Activated T-helper 1 cell treated with Interleukin-2 at 50 U/mL for 16 hours (primary cell): ENCODE data around the gene RAB10.
"Not testable (repeated sequence)": the region's sequence is repeated elsewhere in the genome, so short reads cannot be mapped to it uniquely, and the experiment has no call there.

Source experiments
- DNase-seq: peaks from one replicate; pipeline ENCODE4 v3.0.0-alpha.2; 2020; ENCODE audit warnings: low read depth

Gene RAB10

DNA sequence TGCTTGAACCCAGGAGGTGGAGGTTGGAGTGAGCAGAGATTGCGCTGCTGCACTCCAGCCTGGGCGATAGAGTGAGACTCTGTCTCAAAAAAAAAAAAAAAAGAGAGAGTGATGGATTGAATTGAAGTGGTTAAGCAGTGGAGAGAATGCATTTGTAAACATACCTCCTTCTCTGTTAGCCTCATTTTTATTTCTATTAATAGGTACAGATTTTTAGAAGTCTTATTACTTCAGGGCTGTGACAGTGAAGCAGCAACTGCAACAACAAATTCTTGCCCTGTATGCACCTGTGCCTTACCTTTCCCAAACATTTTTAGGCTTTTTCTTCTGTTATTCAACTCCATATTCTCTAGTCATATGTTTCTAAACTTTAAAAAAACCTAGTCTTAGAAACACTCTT is 55.5 kb downstream of the RAB10 start:
- DNase-seq = no peak

DNA sequence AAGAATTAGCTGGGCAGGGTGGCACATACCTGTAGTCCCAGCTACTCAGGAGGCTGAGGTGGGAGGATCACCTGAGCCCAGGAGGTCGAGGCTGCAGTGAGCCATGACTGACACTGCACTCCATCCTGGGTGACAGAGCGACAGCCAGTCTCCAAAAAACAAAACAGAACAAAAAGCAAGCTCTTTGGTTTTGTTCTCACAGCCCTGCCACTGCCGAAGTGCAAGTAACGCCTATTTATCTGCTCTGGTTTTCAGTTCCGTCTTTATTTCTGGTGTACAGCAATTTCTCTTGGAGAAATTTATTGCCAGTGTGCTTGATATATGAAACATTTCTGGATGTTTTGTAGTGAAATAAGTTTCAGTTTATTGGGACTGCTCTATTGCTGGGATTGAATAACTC is 61.9 kb downstream of the RAB10 start:
- no peak for DNase-seq

DNA sequence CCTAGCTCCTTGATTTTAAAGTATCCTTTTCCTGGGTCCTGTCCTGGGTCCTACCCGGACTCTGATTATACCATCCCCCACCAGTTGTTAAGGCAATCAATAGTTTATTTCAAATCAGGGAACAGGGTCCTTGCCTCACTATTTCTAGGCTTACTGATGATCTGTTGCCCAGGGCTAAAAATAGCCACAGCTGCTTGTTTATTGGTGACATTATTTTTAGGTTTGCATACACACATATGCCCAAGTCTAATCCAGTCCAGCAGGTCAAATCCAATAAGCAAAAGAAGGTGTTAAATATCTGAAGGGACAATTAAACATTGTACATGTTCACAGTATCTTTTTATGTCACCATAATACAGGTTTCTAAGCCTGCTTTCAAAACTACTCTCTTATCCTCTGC is 66.0 kb downstream of the RAB10 start:
- no peak for DNase-seq

DNA sequence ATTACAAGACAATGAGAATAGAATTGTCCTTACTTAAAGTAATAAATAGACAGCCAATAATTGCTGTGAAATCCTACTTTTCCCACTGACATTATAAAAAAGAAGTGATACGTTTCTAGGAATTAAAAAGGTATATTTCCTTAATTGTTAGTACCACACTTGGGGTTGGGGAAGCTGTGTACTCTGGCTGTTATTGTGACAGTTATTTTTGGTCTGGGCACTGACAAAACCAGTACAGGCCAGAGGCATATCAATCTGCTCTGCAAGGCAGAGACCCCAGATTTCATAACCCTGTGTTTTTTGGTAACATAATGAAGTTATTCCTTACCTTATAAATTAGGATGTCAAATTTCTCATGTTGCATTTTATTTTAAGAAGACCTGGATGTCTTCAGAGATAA is 66.5 kb downstream of the RAB10 start:
- no peak for DNase-seq

DNA sequence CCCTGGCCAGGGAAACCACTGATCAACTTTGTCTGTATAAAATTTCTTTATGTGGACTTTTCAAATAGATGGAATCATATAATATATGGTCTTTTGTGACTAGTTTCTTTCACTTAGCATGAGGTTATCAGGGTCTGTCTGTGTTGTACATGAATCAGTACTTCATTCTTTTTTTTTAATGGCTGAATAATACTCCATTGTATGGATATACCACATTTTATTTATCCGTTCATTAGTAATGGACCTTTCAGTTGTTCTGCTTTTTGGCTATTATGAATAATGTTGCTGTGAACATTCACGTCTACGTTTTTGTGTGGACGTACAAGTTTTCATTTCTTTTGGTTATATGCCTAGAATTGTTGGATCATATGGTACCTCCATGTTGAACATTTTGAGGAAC is 69.9 kb downstream of the RAB10 start:
- no peak for DNase-seq

DNA sequence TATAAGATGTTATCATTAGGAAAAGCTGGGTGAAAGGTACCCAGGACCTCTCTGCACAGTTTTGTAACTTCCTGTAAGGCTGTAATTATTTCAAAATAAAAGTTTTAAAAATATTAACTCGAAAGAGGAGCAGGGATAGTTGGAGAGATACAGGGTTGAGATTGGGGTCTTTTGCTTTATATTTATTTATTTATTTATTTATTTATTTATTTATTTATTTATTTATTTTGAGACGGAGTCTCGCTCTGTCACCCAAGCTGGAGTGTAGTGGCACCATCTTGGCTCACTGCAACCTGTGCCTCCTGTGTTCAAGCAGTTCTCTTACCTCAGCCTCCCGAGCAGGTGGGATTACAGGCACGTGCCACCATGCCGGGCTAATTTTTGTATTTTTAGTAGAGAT is 74.8 kb downstream of the RAB10 start:
- DNase-seq = not testable (repeated sequence)

DNA sequence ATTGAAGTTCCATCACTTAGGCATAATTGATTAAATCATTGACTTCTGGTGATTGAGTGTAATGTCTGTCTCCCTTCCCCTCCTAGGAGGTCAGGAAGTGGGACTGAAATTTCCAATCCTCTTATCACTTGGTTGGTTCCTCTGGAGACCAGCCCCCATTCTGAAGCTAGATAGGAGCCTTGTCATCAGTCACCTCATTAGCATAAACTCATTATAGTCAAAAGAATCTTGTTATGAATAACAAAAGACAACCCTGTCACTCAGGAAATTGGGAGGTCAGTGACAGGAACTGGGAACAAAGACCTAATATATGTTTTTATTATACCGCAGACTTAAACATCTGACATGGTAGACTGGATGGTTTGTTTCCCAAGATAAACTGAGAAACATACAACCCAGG is 78.3 kb downstream of the RAB10 start:
- no peak for DNase-seq

DNA sequence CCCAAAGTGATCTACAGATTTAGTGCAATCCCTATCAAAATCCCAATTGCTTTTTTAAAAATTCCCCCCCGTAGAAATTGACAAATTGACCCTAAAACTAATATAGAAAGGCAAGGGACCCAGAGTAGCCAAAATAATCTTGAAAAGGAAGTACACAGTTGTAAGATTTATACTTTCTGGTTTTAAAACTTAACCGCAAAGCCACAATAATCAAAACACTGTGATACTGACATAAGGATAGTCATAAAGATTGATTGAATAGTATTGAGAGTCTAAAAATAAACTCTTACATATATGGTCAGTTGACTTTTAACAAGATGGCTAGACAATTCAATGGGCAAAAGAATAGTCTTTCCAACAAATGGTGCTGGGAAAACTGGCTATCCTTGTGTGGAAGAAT is 80.3 kb downstream of the RAB10 start:
- no peak for DNase-seq

DNA sequence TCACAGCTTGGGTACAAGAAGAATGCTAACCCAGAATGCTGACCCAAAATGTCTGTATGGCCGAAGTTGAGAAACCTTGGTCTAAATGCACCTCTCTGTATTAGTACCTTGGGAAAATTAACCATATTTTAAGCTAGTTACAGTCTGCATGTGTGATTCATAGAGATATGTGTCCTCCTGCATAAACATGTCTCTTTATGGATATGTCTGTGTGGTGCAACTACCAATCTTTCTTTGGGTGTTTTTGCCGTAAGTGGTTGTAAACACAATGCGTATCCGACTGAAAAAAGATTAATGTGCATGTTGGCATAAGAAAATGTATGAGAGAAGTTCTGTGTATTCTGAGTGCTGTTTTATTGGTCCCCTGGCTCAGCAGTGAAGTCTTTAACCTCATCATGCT is 84.8 kb downstream of the RAB10 start:
- no peak for DNase-seq

DNA sequence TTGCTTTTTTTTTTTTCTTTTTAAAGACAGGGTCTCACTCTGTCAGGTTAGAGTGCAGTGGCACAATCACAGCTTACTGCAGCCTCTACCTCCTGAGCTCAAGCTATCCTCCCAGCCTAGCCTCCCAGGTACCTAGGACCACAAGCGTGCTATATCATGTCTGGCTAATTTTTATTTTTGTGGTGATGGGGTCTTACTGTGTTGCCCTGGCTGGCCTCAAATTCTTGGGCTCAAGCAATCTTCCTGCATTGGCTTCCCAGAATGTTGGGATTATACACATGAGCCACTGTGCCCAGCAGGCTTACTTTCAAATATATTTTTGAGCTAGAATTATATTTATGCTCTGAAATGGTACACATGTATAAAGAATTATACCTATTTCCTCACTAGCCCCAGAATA is 85.6 kb downstream of the RAB10 start:
- no peak for DNase-seq

DNA sequence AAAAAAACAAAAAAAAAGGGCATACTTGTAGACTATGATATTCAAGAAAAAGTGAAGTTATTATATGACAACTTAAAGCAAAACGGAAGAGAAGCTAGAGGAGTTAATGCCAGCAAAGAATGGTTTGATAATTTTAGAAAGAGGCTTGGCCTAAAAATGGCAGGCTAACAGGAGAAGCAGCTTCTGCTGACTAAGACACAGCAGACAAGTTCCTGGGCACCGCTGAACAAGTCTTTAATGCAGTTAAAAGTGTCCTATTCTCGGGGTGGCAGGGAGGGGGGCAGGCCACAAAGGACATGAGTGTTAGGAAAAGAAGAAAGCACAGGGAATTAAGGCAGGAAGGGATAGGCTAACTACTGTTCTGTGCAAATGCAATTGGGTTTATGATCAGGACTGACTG is 88.7 kb downstream of the RAB10 start:
- no peak for DNase-seq

DNA sequence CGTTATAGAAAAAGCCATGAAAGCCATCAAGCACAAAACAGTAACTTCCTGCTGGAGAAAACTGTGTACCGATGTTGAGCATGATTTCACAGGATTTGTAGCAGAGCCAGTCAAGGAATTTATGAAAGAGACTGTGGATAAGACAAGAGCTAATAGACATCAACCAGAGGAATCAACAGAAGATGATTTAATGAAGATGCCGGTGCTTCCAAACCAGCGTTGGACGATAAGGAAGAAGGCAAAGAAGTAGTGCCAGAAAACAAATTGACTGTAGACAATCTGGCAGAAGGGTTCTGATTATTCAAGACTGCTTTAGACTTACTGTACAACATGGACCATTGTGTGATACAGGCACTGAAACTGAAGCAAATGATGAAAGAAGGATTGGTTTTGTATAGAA is 89.5 kb downstream of the RAB10 start:
- DNase-seq = no peak

DNA sequence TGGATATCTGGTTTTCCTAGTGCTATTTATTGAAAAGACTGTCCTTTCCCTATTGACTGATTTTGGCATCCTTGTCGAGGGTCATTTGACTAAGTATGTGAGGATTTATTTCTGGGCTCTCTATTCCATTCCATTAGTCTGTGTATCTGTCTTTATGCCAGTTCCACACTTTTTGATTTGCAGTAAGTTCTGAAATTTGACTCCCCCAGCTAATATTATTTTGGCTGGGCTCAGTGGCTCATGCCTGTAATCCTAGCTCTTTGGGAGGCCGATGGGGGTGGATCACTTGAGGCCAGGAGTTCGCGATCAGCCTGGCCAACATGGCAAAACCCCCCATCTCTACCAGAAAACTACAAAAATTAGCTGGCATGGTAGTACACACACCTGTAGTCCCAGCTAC is 92.2 kb downstream of the RAB10 start:
- DNase-seq = no peak

DNA sequence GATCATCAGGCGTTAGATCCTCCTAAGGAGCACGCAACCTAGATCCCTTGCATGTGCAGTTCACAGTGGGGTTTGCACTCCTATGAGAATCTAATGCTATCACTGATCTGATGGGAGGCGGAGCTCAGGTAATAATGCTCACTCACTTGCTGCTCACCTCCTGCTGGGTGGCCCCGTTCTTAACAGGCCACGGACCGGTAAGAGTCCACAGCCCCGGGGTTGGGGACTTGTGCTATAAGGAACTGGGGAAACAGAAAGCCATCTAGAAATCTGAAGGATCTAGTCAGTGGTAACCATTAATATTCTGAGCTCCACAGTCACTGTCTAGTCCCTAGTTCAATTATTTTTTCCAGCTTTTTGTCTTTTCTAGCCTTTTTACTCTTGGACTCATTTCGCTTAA is 94.3 kb downstream of the RAB10 start:
- DNase-seq = no peak

DNA sequence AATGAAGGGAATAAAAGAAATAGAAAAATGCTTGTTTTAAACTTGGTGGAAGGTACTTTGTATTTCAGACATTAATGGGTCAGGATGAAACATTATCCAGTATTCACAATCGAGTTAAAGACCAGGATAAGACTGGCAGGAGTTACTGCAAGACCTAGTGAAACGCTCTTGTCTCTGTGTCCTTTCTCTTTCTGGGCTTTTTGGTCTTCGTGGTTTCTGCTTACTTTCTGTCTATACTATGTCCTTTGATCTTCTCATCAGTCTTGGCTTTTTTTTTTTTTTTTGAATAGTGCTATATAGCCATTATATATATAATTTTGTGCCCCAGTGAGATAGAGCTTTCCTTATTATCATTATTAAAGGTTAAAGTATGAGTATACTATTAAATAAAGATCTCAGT is 96.9 kb downstream of the RAB10 start:
- no peak for DNase-seq

DNA sequence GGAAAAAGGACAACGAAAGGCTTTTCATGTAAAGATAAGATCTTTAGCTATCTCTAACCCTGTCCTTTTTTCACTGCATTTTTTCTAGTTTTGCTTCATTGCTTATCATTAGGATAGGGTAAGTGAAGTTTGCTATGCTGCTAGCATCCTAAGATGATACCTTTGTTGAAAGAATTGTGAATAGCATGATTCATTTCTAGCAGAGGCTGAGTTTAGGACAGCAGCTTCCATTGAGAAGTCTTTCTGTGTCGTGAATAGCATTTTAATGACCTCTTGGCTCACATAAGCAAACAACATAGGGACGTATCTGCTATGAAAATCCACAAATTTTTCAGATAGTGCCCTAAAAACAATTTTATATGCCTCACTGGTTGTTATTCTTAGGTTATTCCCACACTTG is 102.6 kb downstream of the RAB10 start:
- DNase-seq = no peak

DNA sequence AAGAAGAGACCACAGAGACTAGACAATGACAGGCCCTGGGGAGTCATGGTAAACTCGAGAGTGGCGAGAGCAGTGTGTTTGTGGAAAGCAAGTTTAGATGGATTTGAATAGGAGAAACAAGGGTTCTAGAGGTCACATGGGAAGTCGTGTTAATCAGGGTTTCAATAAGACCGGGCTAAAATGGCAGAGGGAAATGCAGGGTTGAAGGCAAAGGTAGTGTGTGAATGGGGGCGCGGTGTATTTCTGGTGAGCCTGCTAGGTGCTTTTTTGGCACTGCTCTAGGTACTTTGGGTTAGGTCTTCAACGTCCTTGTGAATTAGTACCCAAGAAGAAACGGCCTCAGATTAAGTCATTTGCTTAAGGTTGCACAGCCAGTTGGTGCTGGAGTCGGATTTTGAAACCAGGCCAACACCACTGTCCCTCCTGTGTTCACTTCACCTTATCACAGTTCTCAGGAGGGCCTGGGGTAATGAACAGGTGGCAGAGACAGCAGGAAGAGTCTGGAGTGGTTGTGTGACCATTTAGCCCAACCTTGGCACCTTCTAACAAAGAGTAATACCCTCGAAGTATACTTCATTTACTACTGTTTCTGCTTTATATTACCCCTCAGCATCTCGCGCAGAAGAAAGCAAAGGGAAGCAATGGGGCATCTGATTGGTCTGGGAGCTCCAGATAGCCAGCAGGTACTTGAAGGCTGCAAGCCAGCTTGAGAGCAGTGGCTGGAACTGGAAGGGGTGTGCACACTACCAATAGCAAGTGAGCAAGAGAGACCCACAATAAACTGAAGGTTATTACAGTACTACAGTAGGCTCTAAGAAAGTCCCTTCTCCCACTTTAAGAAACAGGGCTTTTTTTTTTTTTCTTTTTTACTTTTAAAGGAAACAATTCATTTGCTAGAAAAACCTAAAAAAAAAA is 105.6 kb downstream of the RAB10 start:
- DNase-seq = no peak

DNA sequence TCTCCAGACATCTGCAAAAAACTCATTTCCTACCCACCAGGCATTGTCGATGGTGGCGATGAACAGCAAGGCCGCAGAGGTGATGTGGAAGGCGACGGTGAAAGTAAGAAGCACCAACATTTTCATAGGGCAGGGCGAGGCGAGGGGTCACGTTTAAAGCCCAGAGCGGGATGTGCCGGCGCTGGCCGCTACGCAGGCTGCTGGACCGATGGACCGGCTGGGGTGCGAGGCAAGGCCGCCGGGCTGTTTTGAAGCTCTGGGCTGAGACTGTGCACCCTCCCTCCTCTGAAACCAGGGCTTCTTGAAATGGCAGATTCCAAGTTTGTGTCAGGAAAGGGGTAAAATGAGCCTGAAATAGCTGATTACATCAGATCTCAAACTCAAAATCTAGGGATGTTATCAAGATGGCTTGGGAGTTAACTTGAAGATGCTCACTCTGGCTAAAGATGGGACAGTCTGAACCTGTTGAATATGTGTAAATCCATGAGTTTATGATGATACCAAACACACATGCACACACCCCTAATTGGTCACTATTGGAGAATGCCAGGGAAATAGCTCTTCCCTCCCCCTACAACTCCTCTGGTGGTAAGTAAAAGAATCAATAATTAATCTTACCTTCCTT is 107.4 kb downstream of the RAB10 start:
- no peak for DNase-seq

DNA sequence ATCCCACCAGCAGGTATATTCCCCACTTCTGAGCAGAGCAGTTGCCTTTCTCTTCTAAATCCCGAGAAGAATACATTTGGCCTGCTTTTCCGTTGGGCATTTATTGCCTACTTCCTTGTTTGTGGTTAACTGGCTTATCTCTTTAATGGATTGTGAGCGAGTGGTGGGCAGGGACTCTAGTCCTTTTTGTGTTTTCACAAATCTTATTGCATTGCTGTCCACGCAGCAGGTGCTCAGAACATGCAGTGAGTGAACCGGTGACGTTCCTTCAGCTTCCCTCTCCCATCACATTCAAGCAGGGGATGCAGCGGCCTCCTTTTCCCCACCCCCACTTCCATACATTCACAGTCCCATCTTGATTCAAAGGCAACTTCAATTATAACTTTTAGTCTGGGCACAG is 110.1 kb downstream of the RAB10 start:
- DNase-seq = no peak

DNA sequence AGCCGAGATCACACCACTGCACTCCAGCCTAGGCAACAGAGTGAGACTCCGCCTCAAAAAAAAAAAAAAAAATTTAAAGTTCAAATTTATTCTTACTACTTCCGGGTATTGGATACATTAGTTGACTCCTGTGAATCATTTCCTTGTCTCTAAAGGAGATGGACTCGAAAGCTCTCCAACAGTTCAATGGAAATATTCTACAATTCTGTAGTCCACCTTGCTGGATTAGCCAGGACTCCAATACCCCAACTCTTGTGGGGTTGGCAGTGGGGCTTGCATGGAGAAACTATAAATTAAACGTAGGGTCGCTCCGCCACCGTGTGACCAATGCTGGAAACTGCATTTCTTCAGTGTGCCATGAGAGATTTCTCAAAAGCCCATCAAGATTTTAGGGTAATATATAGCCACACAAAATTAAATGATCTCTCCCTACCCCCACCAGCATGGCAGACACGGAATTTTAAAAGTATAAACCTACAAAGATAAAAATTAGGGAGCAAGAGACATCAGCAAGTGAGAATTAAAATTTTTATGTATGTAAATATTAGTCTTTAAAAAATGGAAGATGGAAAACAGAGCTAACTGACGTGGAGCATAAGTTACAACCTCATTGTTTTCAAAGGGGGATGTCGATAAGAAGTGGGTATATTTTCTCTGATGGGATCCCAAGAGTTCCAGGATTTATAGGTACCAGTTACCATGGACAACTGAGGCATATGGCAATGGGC is 111.2 kb downstream of the RAB10 start:
- peak; percentile 17 for DNase-seq

DNA sequence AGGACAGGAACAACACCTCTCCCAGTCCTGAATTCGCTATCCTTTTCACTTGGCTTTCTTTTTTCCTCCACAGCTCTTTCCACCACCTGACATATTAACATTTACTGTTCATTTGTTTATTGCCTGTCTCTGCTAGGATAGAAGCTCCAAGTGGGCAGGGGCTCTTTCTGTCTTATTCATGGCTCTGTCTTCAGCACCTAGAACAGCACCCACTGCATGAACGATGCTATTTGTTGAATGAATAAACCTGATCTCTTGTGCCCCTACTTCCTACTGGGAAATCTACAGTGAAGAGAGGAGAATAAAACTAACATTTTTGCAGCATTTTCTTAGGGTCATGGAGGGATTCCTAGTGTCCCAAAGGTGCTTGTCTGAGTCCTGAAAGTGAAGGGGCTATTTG is 114.6 kb downstream of the RAB10 start:
- DNase-seq = no peak

DNA sequence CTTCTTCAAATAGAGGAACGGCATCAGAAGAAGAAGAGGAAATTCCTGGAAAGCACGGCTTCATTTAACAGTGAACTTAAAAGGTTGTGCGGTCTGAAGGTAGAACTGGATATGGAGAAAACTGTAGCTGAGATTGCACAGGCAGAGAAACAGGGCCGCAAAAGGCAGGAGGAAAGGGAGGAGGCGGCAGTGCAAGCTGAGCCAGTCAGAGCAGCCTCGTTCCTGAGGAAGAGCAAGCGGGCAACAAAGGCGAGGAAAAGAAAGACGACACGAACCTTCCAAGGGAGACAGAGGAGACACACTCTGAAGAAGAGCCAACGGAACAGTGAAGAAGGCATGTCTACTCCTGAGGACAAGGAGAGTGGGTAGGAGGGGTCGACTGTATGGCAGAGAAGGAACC is 116.4 kb downstream of the RAB10 start:
- DNase-seq = no peak

DNA sequence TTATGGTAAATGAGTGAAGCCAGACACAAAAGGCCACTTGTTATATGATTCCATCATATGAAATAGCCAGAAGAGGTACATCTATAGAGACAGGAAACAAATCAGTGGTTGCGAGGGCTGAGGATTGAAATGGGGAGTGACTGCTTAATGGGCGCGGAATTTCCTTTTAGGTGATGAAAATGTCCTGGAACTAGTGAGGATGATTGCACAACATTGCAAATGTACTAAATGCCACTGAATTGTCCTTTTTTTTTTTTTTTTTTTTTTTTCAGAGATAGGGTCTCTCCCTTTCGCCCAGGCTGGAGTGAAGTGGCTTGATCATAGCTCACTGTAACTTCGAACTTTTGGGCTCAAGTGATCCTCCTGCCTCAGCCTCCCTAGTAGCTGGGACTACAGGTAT is 123.7 kb downstream of the RAB10 start:
- DNase-seq = no peak
